HepG2 (cell line): ENCODE data around the gene SLC5A5. TPM values are rescaled to one million over a fixed set of nuclear protein-coding genes. Genes with fewer than 3 reads are reported as not detected.

ENCODE experiments used
- ARNTL ChIP-seq: sonication (generic); formaldehyde crosslinking; IDR thresholded peaks from 2 replicates; pipeline ENCODE4 v1.4.0; 2020; ENCODE audit warnings: mild to moderate bottlenecking, missing genetic modification reagents
- EED ChIP-seq: sonication (generic); formaldehyde crosslinking; IDR thresholded peaks from 2 replicates; pipeline ENCODE4 v1.5.0; 2020; ENCODE audit warnings: mild to moderate bottlenecking, missing genetic modification reagents
- ETV6 ChIP-seq: sonication (generic); formaldehyde crosslinking; conservative IDR thresholded peaks from 2 replicates; pipeline ENCODE4 v1.4.0; 2020; ENCODE audit warnings: missing genetic modification reagents
- HNRNPH1 ChIP-seq: fragments of 200-400 bp; formaldehyde crosslinking; optimal IDR thresholded peaks from 2 replicates; pipeline ENCODE3; 2017; ENCODE audit warnings: mild to moderate bottlenecking, low read depth, low read length
- MIER3 ChIP-seq: IDR thresholded peaks from 2 replicates; pipeline ENCODE4 v1.6.1; 2016; ENCODE audit warnings: missing compliant biosample characterization, borderline replicate concordance
- RARA ChIP-seq: IDR thresholded peaks from 2 replicates; pipeline ENCODE4 v1.6.1; 2016; ENCODE audit warnings: missing genetic modification reagents, missing compliant biosample characterization
- RFX5 ChIP-seq: IDR thresholded peaks from 2 replicates; pipeline ENCODE4 v1.6.1; 2011; ENCODE audit warnings: low read depth, low read length, improper control_type of control experiment
- SATB2 ChIP-seq: sonication (generic); formaldehyde crosslinking; IDR thresholded peaks from 2 replicates; pipeline ENCODE4 v1.5.0; 2020; ENCODE audit warnings: missing genetic modification reagents
- TEAD2 ChIP-seq: sonication (generic); formaldehyde crosslinking; IDR thresholded peaks from 2 replicates; pipeline ENCODE4 v1.9.0; 2021; ENCODE audit warnings: missing genetic modification reagents
- ZBTB1 ChIP-seq: sonication (generic); formaldehyde crosslinking; IDR thresholded peaks from 2 replicates; pipeline ENCODE4 v1.4.0; 2020; ENCODE audit warnings: missing genetic modification reagents, borderline replicate concordance
- ZNF207 ChIP-seq: fragments of 450-650 bp; IDR thresholded peaks from 2 replicates; pipeline ENCODE4 v1.6.1; 2016; ENCODE audit warnings: antibody characterized with exemption, borderline replicate concordance
- ZNF552 ChIP-seq: sonication (generic); formaldehyde crosslinking; IDR thresholded peaks from 2 replicates; pipeline ENCODE4 v1.9.0; 2022; ENCODE audit warnings: missing genetic modification reagents, mild to moderate bottlenecking, borderline replicate concordance
- ZNF746 ChIP-seq: sonication (generic); formaldehyde crosslinking; IDR thresholded peaks from 2 replicates; pipeline ENCODE4 v1.8.0; 2022; ENCODE audit warnings: mild to moderate bottlenecking, missing genetic modification reagents
- ZZZ3 ChIP-seq: sonication (generic); formaldehyde crosslinking; IDR thresholded peaks from 2 replicates; pipeline ENCODE4 v1.4.0; 2020; ENCODE audit warnings: missing genetic modification reagents, mild to moderate bottlenecking, borderline replicate concordance
- polyA plus RNA-seq, 8 experiments: library from polyadenylated mRNA; depleted of rRNA in 3 of 8; stranded (reverse) in 7 of 8; unstranded in 1 of 8; fragments of >200 nt; fragmentation: Illumina TruSeq in 4 of 8; extraction: Trizol in 4 of 8; gene quantifications; 2 replicates each; pipeline versions ENCODE4 v1.2.1 to v1.2.3, GENCODE V29; 2011 to 2016; ENCODE audit warnings: low read depth in 4 of 8, missing spikeins in 1 of 8, mixed read lengths in 1 of 8; ENCODE audit not compliant: insufficient read depth in 1 of 8
- total RNA-seq, 5 experiments: library from RNA; depleted of rRNA; stranded (reverse); fragments of >200 nt; fragmentation: Illumina TruSeq; extraction: Trizol; gene quantifications; 2 replicates each; pipeline ENCODE4 v1.2.3, GENCODE V29; 2016; ENCODE audit warnings: low read depth in 1 of 5
- TF ChIP-seq, protein P1 (sequence below): sonication (generic); formaldehyde crosslinking; IDR thresholded peaks from 2 replicates; pipeline ENCODE4 v1.4.0; 2020; ENCODE audit warnings: missing genetic modification reagents
- TF ChIP-seq, protein P2 (sequence below): sonication (generic); formaldehyde crosslinking; IDR thresholded peaks from 2 replicates; pipeline ENCODE4 v1.4.0; 2020; ENCODE audit warnings: missing genetic modification reagents
- TF ChIP-seq, protein P3 (sequence below): sonication (generic); formaldehyde crosslinking; IDR thresholded peaks from 2 replicates; pipeline ENCODE4 v1.8.1; 2023; ENCODE audit warnings: mild to moderate bottlenecking, moderate library complexity, missing genetic modification reagents
- TF ChIP-seq, protein P4 (sequence below): sonication (generic); formaldehyde crosslinking; IDR thresholded peaks from 2 replicates; pipeline ENCODE4 v1.9.0; 2021; ENCODE audit warnings: mild to moderate bottlenecking, missing genetic modification reagents

SLC5A5 gene
- total and polyA plus RNA-seq, 2 of the 13 experiments (the other 11 are each of a cell fraction or from before 2014, with no cell fraction given), result not detected

DNA sequence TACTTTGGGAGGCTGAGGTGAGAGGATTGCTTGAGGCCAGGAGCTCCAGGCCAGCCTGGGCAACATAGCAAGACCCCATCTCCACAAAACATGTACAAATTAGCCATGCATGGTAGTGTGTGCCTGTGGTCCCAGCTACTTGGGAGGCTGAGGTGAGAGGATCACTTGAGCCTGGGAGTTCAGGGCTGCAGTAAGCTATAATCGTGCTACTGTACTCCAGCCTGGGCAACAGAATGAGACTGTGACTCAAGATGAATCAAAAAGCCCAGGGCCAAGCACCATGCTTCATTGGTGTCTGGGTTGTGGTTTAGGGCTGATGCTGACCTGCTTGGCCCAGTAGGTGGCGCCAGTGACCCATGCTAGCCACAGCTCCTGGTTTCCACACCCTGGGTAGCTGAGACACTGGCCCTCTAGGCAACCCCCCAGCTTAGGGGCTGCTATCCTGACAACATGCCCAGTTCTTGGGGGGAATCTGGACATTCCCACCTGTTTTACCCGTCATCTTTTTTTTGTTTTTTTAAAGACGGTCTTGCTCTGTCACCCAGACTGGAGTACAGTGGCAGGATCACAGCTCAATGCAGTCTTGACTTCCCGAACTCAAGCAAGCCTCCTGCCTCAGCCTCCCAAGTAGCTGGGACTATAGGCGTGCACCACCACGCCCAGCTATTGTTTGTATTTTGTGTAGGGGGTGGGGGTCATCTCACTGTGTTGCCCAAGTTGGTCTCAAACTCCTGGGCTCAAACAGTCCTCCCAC, 66.5 kb downstream of the SLC5A5 start (continued):
- no peak for TF ChIP-seq ZZZ3
- TF ChIP-seq ZNF207, result no peak
- TF ChIP-seq MIER3 (CRISPR knock-in tag), result no peak
- TF ChIP-seq ARNTL (CRISPR knock-in tag), result no peak
- TF ChIP-seq HNRNPH1, result no peak
- no peak for TF ChIP-seq RFX5
- no peak for TF ChIP-seq TEAD2 (CRISPR knock-in tag)
- TF ChIP-seq ETV6 (CRISPR knock-in tag), result no peak
- TF ChIP-seq, protein P1, sequence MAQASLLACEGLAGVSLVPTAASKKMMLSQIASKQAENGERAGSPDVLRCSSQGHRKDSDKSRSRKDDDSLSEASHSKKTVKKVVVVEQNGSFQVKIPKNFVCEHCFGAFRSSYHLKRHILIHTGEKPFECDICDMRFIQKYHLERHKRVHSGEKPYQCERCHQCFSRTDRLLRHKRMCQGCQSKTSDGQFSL (CRISPR knock-in tag), result no peak
- TF ChIP-seq ZBTB1, result no peak
- TF ChIP-seq, protein P2, sequence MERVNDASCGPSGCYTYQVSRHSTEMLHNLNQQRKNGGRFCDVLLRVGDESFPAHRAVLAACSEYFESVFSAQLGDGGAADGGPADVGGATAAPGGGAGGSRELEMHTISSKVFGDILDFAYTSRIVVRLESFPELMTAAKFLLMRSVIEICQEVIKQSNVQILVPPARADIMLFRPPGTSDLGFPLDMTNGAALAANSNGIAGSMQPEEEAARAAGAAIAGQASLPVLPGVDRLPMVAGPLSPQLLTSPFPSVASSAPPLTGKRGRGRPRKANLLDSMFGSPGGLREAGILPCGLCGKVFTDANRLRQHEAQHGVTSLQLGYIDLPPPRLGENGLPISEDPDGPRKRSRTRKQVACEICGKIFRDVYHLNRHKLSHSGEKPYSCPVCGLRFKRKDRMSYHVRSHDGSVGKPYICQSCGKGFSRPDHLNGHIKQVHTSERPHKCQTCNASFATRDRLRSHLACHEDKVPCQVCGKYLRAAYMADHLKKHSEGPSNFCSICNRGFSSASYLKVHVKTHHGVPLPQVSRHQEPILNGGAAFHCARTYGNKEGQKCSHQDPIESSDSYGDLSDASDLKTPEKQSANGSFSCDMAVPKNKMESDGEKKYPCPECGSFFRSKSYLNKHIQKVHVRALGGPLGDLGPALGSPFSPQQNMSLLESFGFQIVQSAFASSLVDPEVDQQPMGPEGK, result peak; percentile 23; the same call in 1 of the 2 replicates
- TF ChIP-seq, protein P3, sequence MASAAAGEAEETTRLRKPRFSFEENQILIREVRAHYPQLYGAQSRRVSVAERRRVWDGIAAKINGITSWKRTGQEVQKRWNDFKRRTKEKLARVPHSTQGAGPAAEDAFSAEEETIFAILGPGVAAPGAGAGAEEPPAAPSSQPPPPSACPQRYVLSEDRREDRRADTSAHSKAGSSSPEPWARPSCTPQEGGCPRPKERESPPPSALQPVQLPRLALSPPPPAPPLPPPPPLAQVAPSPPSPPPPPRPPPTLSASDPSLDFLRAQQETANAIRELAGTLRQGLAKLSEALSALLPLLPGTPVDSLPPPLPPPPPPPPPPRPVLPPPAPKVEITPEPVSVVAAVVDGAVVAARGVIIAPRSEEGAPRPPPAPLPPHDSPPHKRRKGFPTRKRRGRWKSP (CRISPR knock-in tag), result no peak
- no peak for TF ChIP-seq ZNF552 (CRISPR knock-in tag)
- no peak for TF ChIP-seq RARA
- TF ChIP-seq ZNF746 (CRISPR knock-in tag), result no peak
- TF ChIP-seq EED (CRISPR knock-in tag), result no peak
- TF ChIP-seq, protein P4, sequence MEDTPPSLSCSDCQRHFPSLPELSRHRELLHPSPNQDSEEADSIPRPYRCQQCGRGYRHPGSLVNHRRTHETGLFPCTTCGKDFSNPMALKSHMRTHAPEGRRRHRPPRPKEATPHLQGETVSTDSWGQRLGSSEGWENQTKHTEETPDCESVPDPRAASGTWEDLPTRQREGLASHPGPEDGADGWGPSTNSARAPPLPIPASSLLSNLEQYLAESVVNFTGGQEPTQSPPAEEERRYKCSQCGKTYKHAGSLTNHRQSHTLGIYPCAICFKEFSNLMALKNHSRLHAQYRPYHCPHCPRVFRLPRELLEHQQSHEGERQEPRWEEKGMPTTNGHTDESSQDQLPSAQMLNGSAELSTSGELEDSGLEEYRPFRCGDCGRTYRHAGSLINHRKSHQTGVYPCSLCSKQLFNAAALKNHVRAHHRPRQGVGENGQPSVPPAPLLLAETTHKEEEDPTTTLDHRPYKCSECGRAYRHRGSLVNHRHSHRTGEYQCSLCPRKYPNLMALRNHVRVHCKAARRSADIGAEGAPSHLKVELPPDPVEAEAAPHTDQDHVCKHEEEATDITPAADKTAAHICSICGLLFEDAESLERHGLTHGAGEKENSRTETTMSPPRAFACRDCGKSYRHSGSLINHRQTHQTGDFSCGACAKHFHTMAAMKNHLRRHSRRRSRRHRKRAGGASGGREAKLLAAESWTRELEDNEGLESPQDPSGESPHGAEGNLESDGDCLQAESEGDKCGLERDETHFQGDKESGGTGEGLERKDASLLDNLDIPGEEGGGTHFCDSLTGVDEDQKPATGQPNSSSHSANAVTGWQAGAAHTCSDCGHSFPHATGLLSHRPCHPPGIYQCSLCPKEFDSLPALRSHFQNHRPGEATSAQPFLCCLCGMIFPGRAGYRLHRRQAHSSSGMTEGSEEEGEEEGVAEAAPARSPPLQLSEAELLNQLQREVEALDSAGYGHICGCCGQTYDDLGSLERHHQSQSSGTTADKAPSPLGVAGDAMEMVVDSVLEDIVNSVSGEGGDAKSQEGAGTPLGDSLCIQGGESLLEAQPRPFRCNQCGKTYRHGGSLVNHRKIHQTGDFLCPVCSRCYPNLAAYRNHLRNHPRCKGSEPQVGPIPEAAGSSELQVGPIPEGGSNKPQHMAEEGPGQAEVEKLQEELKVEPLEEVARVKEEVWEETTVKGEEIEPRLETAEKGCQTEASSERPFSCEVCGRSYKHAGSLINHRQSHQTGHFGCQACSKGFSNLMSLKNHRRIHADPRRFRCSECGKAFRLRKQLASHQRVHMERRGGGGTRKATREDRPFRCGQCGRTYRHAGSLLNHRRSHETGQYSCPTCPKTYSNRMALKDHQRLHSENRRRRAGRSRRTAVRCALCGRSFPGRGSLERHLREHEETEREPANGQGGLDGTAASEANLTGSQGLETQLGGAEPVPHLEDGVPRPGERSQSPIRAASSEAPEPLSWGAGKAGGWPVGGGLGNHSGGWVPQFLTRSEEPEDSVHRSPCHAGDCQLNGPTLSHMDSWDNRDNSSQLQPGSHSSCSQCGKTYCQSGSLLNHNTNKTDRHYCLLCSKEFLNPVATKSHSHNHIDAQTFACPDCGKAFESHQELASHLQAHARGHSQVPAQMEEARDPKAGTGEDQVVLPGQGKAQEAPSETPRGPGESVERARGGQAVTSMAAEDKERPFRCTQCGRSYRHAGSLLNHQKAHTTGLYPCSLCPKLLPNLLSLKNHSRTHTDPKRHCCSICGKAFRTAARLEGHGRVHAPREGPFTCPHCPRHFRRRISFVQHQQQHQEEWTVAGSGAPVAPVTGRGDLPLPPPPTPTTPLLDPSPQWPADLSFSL (CRISPR knock-in tag), result no peak
- TF ChIP-seq SATB2 (CRISPR knock-in tag), result no peak
